DND-41 (cell line): ENCODE data around the gene COPS4.

ENCODE experiments used
- ATAC-seq: fragments of 200-7000 bp; cut with Tn5 transposase; 3 replicates; pipeline ENCODE4 v1.9.1; 2021; ENCODE audit warnings: low read depth; ENCODE audit not compliant: insufficient read depth
- DNase-seq: peaks from one replicate; pipeline ENCODE4 v3.0.0-alpha.2; 2020
- H2AFZ ChIP-seq: 2 replicates; pipeline ENCODE4 v1.6.0; 2012; ENCODE audit warnings: low read depth, low read length
- H3K27ac ChIP-seq: 2 replicates; pipeline ENCODE4 v1.5.1; 2012; ENCODE audit warnings: low read length, inconsistent platforms
- H3K27me3 ChIP-seq: fragments of 200-600 bp; sonication (generic); 2 replicates; pipeline ENCODE4 v1.6.0; 2012; ENCODE audit warnings: low read length, mild to moderate bottlenecking, inconsistent platforms; ENCODE audit not compliant: insufficient read depth, poor library complexity
- H3K36me3 ChIP-seq: 2 replicates; pipeline ENCODE4 v1.5.1; 2012; ENCODE audit warnings: low read length, inconsistent platforms; ENCODE audit not compliant: insufficient read depth
- H3K4me1 ChIP-seq: 2 replicates; pipeline ENCODE4 v1.5.1; 2012; ENCODE audit warnings: mild to moderate bottlenecking, low read length; ENCODE audit not compliant: insufficient read depth
- H3K4me2 ChIP-seq: 2 replicates; pipeline ENCODE4 v1.6.0; 2012; ENCODE audit warnings: mild to moderate bottlenecking, moderate library complexity, low read length, inconsistent platforms; ENCODE audit not compliant: insufficient read depth
- H3K4me3 ChIP-seq, 2 experiments: fragments of 200-600 bp in 1 of 2; shearing (Covaris generic) in 1 of 2; 2 replicates each; pipeline ENCODE4 v1.5.1; 2012 to 2016; ENCODE audit warnings: inconsistent platforms in 2 of 2, low read length in 2 of 2, mild to moderate bottlenecking in 2 of 2, low read depth in 1 of 2, moderate library complexity in 1 of 2
- H3K79me2 ChIP-seq: 2 replicates; pipeline ENCODE4 v1.6.0; 2012; ENCODE audit warnings: low read length, inconsistent platforms; ENCODE audit not compliant: insufficient read depth
- H3K9ac ChIP-seq: 2 replicates; pipeline ENCODE4 v1.6.0; 2012; ENCODE audit warnings: low read depth, mild to moderate bottlenecking, inconsistent platforms, low read length, moderate library complexity
- H3K9me3 ChIP-seq: 2 replicates; pipeline ENCODE4 v1.5.1; 2012; ENCODE audit warnings: low read length, moderate library complexity, mild to moderate bottlenecking, inconsistent platforms; ENCODE audit not compliant: insufficient read depth, severe bottlenecking
- H4K20me1 ChIP-seq: 2 replicates; pipeline ENCODE4 v1.6.0; 2012; ENCODE audit warnings: low read length; ENCODE audit not compliant: insufficient read depth
- EZH2 ChIP-seq: IDR thresholded peaks from 3 replicates; pipeline ENCODE4 v1.6.1; 2012; ENCODE audit warnings: borderline replicate concordance, low read depth, mild to moderate bottlenecking, moderate library complexity, low read length, inconsistent platforms; ENCODE audit not compliant: severe bottlenecking
- TF ChIP-seq, protein P1 (sequence below): IDR thresholded peaks from 2 replicates; pipeline ENCODE4 v1.5.1; 2012; ENCODE audit warnings: borderline replicate concordance, low read length, moderate library complexity, mild to moderate bottlenecking; ENCODE audit not compliant: poor library complexity, severe bottlenecking; ENCODE audit errors: extremely low read depth

COPS4 gene

DNA sequence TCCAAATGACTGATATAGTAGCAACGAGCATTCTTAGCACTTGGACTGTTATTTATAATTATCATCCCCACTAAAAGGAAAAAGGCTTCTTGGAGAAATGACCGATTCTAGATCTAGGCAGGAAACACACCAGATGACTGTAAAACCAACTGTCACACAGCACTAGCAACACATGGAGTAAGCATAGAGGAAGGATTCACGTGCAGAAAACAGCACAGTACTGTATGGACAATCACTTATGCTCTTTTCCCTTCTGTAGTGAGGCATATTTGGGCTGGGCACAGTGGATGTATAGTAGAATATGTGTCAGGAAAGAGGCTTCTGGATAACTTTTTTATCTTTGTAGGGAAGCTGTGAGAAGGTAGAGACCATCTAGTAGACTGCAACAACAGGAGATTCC is 6.0 kb upstream of the COPS4 start:
- Histone ChIP-seq H3K27me3 (no peaks in the 10 kb centered on the region), H3K27ac (no peak overlapping the region), H4K20me1 (no peaks in the 10 kb centered on the region), H3K36me3 (no peaks in the 10 kb centered on the region), H2AFZ (no peak overlapping the region), H3K4me1 (peaks cover 7% of the 10 kb centered on the region; the same call in 1 of the 2 replicates), H3K79me2 (no peaks in the 10 kb centered on the region), H3K9me3 (no peaks in the 10 kb centered on the region), H3K9ac (no peak overlapping the region), H3K4me3 (no peak overlapping the region), H3K4me2 (no peak overlapping the region)
- DNase-seq (no peak), ATAC-seq (no peak)
- TF ChIP-seq EZH2: no peak
- TF ChIP-seq, protein P1, sequence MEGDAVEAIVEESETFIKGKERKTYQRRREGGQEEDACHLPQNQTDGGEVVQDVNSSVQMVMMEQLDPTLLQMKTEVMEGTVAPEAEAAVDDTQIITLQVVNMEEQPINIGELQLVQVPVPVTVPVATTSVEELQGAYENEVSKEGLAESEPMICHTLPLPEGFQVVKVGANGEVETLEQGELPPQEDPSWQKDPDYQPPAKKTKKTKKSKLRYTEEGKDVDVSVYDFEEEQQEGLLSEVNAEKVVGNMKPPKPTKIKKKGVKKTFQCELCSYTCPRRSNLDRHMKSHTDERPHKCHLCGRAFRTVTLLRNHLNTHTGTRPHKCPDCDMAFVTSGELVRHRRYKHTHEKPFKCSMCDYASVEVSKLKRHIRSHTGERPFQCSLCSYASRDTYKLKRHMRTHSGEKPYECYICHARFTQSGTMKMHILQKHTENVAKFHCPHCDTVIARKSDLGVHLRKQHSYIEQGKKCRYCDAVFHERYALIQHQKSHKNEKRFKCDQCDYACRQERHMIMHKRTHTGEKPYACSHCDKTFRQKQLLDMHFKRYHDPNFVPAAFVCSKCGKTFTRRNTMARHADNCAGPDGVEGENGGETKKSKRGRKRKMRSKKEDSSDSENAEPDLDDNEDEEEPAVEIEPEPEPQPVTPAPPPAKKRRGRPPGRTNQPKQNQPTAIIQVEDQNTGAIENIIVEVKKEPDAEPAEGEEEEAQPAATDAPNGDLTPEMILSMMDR: no peak

DNA sequence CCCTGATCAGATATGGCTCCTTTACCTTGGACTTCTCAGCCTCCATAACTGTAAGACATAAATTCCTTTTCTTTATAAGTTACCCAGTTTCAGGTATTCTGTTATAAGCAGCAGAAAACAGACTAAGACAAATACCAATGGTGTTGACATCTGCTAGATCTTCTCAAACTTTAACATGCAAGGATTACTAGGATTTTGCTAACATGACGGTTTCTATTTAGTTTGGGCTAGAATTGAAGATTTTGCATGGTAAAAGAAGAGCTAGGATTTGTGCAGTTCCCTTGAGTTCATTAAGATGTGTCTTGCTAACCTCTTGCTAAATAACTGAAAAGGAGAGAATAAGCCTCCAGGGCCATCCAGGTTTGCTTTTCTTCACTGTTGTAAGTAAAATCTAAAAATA is 5.3 kb upstream of the COPS4 start:
- no peak overlapping the region for H3K4me2 ChIP-seq
- no peaks in the 10 kb centered on the region for H3K79me2 ChIP-seq

DNA sequence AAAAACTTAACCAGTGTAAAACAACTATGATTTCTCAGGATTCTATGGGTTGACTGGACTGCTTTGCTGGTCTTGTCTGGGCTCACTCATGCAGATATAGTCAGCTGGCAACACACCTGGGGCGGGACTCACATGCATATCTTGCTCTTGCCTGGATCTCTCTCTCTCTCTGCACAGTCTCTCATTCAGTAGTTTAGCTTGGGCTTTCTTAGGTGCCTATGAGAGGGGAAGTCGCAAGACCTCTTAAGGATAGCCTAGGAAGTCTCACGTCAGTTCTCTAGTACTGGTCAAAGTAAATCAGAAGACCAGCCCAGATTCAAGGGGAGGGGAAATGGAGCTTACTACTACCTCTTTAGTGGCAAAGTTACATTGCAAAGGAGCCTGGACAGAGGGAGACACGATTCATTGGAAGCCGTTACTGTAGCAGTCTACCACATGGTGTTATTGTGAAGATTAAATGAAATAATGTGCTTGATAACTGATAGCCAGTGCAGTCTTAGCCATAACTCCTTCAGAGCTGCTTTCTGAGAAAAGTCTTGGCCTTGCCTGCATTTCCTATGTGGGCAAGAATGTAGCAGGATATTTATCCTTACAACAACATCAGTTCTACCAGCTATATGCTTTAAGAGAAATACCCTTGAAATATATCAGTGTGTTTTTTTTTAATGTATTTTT is 2.1 kb downstream of the COPS4 start:
- Histone ChIP-seq H3K9ac (peak overlapping the region; percentile 17; the same call in 1 of the 2 replicates), H3K27ac (peak overlapping the region; percentile 24; the same call in 1 of the 2 replicates), H3K4me3 (peak overlapping the region in 1 of 2 experiments; percentile 27; a peak in 1 of 4 replicates), H3K36me3 (no peaks in the 10 kb centered on the region), H2AFZ (no peak overlapping the region), H3K27me3 (no peaks in the 10 kb centered on the region), H3K4me1 (peaks cover 40% of the 10 kb centered on the region), H3K4me2 (peak overlapping the region; percentile 98), H4K20me1 (peaks cover 4% of the 10 kb centered on the region; the same call in 1 of the 2 replicates), H3K79me2 (peaks cover 68% of the 10 kb centered on the region), H3K9me3 (no peaks in the 10 kb centered on the region)
- DNase-seq (no peak), ATAC-seq (no peak)
- TF ChIP-seq EZH2: no peak
- TF ChIP-seq, protein P1: no peak

More for the DNA sequence above, 5.3 kb upstream of the COPS4 start:
- Histone ChIP-seq H4K20me1 (no peaks in the 10 kb centered on the region), H3K4me1 (peaks cover 8% of the 10 kb centered on the region; the same call in 1 of the 2 replicates), H3K36me3 (no peaks in the 10 kb centered on the region), H3K4me3 (no peak overlapping the region), H3K27me3 (no peaks in the 10 kb centered on the region), H3K27ac (no peak overlapping the region), H3K9me3 (no peaks in the 10 kb centered on the region), H3K9ac (no peak overlapping the region), H2AFZ (no peak overlapping the region)
- DNase-seq (no peak), ATAC-seq (no peak)
- TF ChIP-seq EZH2: no peak
- TF ChIP-seq, protein P1: no peak
